MM.1S (cell line): Measurements from ENCODE around the gene S1PR5.

Source experiments
- DNase-seq: peaks from one replicate; pipeline ENCODE4 v3.0.0-alpha.2; 2015
- H2AFZ ChIP-seq: fragments of 300-600 bp; sonication (generic); 2 replicates; pipeline ENCODE4 v1.6.0; 2016; ENCODE audit warnings: antibody characterized with exemption, low read length
- H3F3A ChIP-seq: fragments of 300-600 bp; sonication (generic); 2 replicates; pipeline ENCODE4 v1.6.1; 2016; ENCODE audit warnings: mild to moderate bottlenecking, antibody characterized with exemption, low read length, moderate library complexity, mixed read lengths; ENCODE audit not compliant: insufficient read depth
- H3K27ac ChIP-seq: fragments of 300-600 bp; sonication (generic); 2 replicates; pipeline ENCODE4 v1.5.1; 2016; ENCODE audit warnings: mild to moderate bottlenecking, low read length
- H3K27me3 ChIP-seq: fragments of 300-600 bp; sonication (generic); replicated peaks from 2 replicates; pipeline ENCODE4 v1.6.0; 2016; ENCODE audit warnings: low read length; ENCODE audit not compliant: insufficient read depth
- H3K36me3 ChIP-seq: fragments of 300-600 bp; sonication (generic); replicated peaks from 2 replicates; pipeline ENCODE4 v1.6.1; 2016; ENCODE audit warnings: mild to moderate bottlenecking, low read length, mixed read lengths; ENCODE audit not compliant: insufficient read depth
- H3K4me1 ChIP-seq: fragments of 300-600 bp; sonication (generic); 2 replicates; pipeline ENCODE4 v1.6.1; 2016; ENCODE audit warnings: low read length, mixed read lengths
- H3K4me2 ChIP-seq: fragments of 300-600 bp; sonication (generic); 2 replicates; pipeline ENCODE4 v1.6.0; 2016; ENCODE audit warnings: low read depth, low read length
- H3K4me3 ChIP-seq: fragments of 300-600 bp; sonication (generic); 2 replicates; pipeline ENCODE4 v1.5.1; 2016; ENCODE audit warnings: low read length, mixed read lengths
- H3K79me2 ChIP-seq: fragments of 300-600 bp; sonication (generic); 2 replicates; pipeline ENCODE4 v1.6.1; 2016; ENCODE audit warnings: mixed run types, low read length, mixed read lengths
- H3K9ac ChIP-seq: fragments of 300-600 bp; sonication (generic); 2 replicates; pipeline ENCODE4 v1.6.1; 2016; ENCODE audit warnings: low read length, mixed read lengths
- H3K9me2 ChIP-seq: fragments of 300-600 bp; sonication (generic); replicated peaks from 2 replicates; pipeline ENCODE4 v1.6.1; 2016; ENCODE audit warnings: mild to moderate bottlenecking, low read length, mixed read lengths; ENCODE audit not compliant: insufficient read depth
- H3K9me3 ChIP-seq: fragments of 300-600 bp; sonication (generic); replicated peaks from 2 replicates; pipeline ENCODE4 v1.6.1; 2016; ENCODE audit warnings: mild to moderate bottlenecking, low read length, mixed read lengths; ENCODE audit not compliant: insufficient read depth
- H4K20me1 ChIP-seq: fragments of 300-600 bp; sonication (generic); 2 replicates; pipeline ENCODE4 v1.6.1; 2016; ENCODE audit warnings: mild to moderate bottlenecking, low read length, moderate library complexity, mixed read lengths; ENCODE audit not compliant: insufficient read depth
- EZH2 ChIP-seq: fragments of 300-600 bp; sonication (generic); optimal IDR thresholded peaks from 2 replicates; pipeline ENCODE3; 2017; ENCODE audit warnings: low read depth, mild to moderate bottlenecking, antibody characterized with exemption, low read length, mixed read lengths
- EZH2phosphoT487 ChIP-seq: fragments of 300-600 bp; sonication (generic); IDR thresholded peaks from 2 replicates; pipeline ENCODE4 v1.6.1; 2018; ENCODE audit warnings: antibody characterized with exemption, low read length
- TF ChIP-seq, protein P1 (sequence below): fragments of 300-600 bp; sonication (generic); IDR thresholded peaks from 2 replicates; pipeline ENCODE4 v1.5.1; 2016; ENCODE audit warnings: antibody characterized with exemption, low read length, mixed read lengths

Gene S1PR5

DNA sequence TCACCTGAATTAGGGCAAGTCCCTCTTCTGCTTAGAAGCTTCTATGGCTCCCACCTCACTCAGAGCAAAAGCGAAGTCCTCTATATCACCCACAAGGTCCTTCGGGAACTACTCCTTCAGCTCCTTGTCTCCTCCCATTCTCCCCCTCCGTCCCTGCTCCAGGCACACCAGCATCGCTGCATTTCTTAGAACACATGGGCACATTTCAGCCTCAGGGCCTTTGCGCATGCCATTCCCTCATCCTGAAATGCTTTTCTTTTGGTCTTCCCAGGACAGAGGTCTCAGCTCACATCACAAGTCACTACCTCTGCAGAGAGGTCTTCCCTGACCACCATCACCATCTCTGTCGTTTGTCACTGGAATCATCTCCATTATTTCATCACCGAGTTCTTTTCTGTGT lies 4.0 kb downstream of the S1PR5 start:
- Histone ChIP-seq H3K9me2 (no peaks in the 10 kb centered on the region), H3F3A (no peaks in the 10 kb centered on the region), H3K9me3 (no peaks in the 10 kb centered on the region), H3K79me2 (no peaks in the 10 kb centered on the region), H3K27ac (no peak overlapping the region), H3K9ac (no peak overlapping the region), H3K4me2 (no peak overlapping the region), H4K20me1 (no peaks in the 10 kb centered on the region), H3K36me3 (no peaks in the 10 kb centered on the region), H3K4me3 (no peak overlapping the region), H3K4me1 (peaks cover 5% of the 10 kb centered on the region; the same call in 1 of the 2 replicates), H3K27me3 (peaks cover 59% of the 10 kb centered on the region), H2AFZ (no peak overlapping the region)
- TF ChIP-seq, protein P1, sequence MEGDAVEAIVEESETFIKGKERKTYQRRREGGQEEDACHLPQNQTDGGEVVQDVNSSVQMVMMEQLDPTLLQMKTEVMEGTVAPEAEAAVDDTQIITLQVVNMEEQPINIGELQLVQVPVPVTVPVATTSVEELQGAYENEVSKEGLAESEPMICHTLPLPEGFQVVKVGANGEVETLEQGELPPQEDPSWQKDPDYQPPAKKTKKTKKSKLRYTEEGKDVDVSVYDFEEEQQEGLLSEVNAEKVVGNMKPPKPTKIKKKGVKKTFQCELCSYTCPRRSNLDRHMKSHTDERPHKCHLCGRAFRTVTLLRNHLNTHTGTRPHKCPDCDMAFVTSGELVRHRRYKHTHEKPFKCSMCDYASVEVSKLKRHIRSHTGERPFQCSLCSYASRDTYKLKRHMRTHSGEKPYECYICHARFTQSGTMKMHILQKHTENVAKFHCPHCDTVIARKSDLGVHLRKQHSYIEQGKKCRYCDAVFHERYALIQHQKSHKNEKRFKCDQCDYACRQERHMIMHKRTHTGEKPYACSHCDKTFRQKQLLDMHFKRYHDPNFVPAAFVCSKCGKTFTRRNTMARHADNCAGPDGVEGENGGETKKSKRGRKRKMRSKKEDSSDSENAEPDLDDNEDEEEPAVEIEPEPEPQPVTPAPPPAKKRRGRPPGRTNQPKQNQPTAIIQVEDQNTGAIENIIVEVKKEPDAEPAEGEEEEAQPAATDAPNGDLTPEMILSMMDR, result no peak
- no peak for TF ChIP-seq EZH2
- TF ChIP-seq EZH2phosphoT487, result no peak
- DNase-seq, result no peak

DNA sequence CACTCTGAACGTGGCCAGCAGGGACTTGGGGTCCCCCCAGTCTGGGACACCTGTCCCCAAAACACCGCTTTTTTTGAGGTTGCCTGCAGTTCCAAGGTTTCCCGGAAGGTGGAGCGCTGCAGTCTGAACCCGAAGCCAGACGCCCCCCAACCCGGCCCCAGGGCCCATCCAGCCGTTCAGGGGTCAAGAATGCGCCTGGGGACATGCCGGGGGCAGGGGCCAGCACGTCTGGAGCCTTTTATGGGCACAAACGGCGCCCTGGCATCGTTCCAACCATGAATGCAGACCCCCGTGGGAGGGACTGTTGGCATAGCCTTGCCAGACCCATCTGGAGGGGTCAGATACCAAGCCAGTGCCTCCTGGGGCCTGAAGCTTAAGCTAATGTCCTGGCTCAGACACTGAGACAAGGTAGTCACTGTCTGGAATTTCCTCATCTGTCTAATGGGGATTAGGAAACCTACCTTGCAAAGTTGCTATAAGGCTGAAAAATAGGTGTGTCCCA lies 6.9 kb downstream of the S1PR5 start:
- H3K4me2 ChIP-seq, result peak overlapping the region; percentile 66
- H3K9me3 ChIP-seq, result no peaks in the 10 kb centered on the region
- H4K20me1 ChIP-seq, result no peaks in the 10 kb centered on the region
- peak; percentile 48 for DNase-seq
- no peak for TF ChIP-seq EZH2
- TF ChIP-seq, protein P1, result peak; percentile 80
- H3K79me2 ChIP-seq, result no peaks in the 10 kb centered on the region
- H3K9ac ChIP-seq, result no peak overlapping the region
- no peak overlapping the region for H3K27ac ChIP-seq
- peaks cover 30% of the 10 kb centered on the region for H3K27me3 ChIP-seq
- H3K4me1 ChIP-seq, result peaks cover 5% of the 10 kb centered on the region; the same call in 1 of the 2 replicates
- peak overlapping the region; percentile 69 for H2AFZ ChIP-seq
- no peaks in the 10 kb centered on the region for H3K9me2 ChIP-seq
- no peaks in the 10 kb centered on the region for H3K36me3 ChIP-seq
- no peak overlapping the region for H3K4me3 ChIP-seq
- 0 out of 2 replicates have a peak, but pooled peaks cover 4% of the 10 kb centered on the region for H3F3A ChIP-seq

- Histone ChIP-seq H3K27ac (no peak overlapping the region), H2AFZ (no peak overlapping the region), H3K4me2 (no peak overlapping the region), H3K4me1 (peaks cover 5% of the 10 kb centered on the region; the same call in 1 of the 2 replicates), H4K20me1 (no peaks in the 10 kb centered on the region), H3K4me3 (no peak overlapping the region), H3K27me3 (peaks cover 14% of the 10 kb centered on the region), H3K9me3 (no peaks in the 10 kb centered on the region), H3K36me3 (no peaks in the 10 kb centered on the region), H3K79me2 (no peaks in the 10 kb centered on the region), H3K9ac (no peak overlapping the region), H3K9me2 (no peaks in the 10 kb centered on the region), H3F3A (0 out of 2 replicates have a peak, but pooled peaks cover 4% of the 10 kb centered on the region)
- no peak for TF ChIP-seq EZH2
- peak; percentile 29 for DNase-seq
These were observed 8.5 kb downstream of the S1PR5 start for GRCh38 chr19:10508707-10509106.

DNA sequence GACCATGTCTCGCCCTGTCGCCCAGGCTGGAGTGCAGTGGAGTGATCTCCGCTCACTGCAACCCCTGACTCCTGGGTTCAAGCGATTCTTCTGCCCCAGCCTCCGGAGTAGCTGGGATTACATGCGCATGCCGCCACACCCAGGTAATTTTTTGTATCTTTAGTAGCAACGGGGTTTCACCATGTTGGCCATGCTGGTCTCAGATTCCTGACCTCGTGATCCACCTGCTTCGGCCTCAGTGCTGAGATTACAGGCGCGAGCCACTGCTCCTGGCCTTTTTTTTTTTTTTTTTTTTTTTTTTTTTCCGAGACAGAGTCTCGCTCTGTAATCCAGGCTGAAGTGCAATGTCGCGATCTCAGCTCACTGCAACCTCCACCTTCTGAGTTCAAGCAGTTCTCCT lies 9.2 kb downstream of the S1PR5 start:
- Histone ChIP-seq H3K4me1 (peaks cover 5% of the 10 kb centered on the region; the same call in 1 of the 2 replicates), H3K9ac (no peak overlapping the region), H3K4me3 (no peak overlapping the region), H3K27ac (no peak overlapping the region), H4K20me1 (no peaks in the 10 kb centered on the region), H3K27me3 (peaks cover 7% of the 10 kb centered on the region), H3K36me3 (no peaks in the 10 kb centered on the region), H3K79me2 (0 out of 2 replicates have a peak, but pooled peaks cover 1% of the 10 kb centered on the region), H3K9me2 (no peaks in the 10 kb centered on the region), H3K4me2 (no peak overlapping the region), H2AFZ (no peak overlapping the region), H3K9me3 (no peaks in the 10 kb centered on the region), H3F3A (0 out of 2 replicates have a peak, but pooled peaks cover 4% of the 10 kb centered on the region)
- no peak for DNase-seq
- no peak for TF ChIP-seq EZH2phosphoT487
- TF ChIP-seq, protein P1, result no peak
- TF ChIP-seq EZH2, result no peak
